Left renal cortex interstitium (tissue), 4 donors: ENCODE results near the gene PPARG. TPM values are rescaled to one million over a fixed set of nuclear protein-coding genes. Genes with fewer than 3 reads are reported as not detected.
"Not testable (repeated sequence)": the region's sequence is repeated elsewhere in the genome, so short reads cannot be mapped to it uniquely, and the experiment has no call there.

Experiments used
- DNase-seq, 4 donors: peaks; one replicate each; pipeline ENCODE4 v3.0.0-alpha.2; 2013; ENCODE audit warnings: low read depth in 4 of 4, low spot score in 2 of 4, missing footprints in 1 of 4
- polyA plus RNA-seq, 4 donors: library from polyadenylated mRNA; unstranded; fragments of 120-200 nt; gene quantifications; one replicate each; pipeline ENCODE4 v1.2.1, GENCODE V29; 2013; ENCODE audit not compliant: insufficient read length in 4 of 4

The PPARG gene
- polyA plus RNA-seq, 4 donors = 22.6 to 29.5 (median 27.5) TPM

DNA sequence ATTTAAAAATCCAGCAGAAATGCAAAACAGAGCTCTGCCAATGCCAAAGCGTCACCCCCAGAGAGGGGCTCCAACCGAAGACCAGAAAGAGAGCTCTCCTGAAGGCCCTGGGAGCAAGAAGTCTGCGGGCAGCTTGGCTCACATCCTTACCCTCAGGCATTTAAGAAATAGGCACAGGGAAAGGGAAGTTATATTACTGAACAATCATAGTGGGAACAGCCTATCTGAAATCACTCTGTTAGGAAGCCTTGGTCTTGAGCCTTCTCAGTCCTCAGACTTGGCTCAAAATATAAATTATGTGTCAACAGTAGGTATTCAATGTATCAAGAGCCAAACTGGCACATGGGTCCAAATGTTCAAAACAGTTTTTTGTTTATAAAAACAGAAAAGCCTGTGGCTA lies 10.3 kb upstream of the PPARG start:
- no peak for DNase-seq

- no peak for DNase-seq
Observed at GRCh38 chr3:12279591-12280326, 9.1 kb upstream of the PPARG start.

- no peak for DNase-seq
Observed at GRCh38 chr3:12280357-12280806, 8.5 kb upstream of the PPARG start.

DNA sequence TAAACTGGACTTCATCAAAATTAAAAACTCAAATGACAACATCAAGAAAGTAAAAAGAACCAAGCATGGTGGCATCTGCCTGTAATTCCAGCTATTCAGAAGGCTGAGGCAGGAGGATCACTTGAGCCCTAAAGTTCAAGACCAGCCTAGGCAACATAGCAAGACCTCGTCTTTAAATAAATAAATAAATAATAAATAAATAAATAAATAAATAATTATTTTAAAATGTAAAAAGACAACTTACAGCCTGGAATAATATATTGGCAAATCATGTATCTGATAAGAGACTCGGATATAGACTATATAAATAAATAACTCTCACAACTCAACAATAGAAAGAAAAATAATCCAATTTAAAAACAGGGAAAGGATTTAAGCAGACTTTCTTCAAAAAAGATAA lies 4.3 kb upstream of the PPARG start:
- DNase-seq = no peak

DNA sequence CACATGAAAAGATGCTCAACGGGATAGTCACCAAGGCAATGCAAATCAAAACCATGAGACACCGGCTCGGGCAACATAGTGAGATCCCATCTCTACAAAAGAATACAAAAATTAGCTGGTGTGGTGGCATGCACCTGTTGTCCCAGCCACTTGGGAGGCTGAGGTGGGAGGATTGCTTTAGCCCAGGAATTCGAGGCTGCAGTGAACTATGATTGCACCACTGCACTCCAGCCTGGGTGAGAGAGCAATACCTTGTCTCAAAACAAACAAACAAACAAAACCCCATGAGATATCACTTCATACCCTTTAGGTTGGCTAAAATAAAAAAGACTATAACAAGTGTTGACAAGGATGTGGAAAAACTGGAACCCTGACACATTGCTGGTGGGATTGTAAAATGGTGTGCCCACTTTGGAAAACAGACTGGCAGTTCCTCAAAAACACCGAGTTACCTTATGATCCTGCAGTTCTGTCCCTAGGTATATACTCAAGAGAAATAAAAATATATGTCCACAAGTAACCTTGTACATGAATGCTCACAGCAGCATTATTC lies 3.8 kb upstream of the PPARG start:
- DNase-seq = no peak

GRCh38 chr3:12285779-12286178 lies 3.1 kb upstream of the PPARG start:
- not testable (repeated sequence) for DNase-seq

- no peak for DNase-seq
Observed at GRCh38 chr3:12286504-12286903, 2.4 kb upstream of the PPARG start.

DNA sequence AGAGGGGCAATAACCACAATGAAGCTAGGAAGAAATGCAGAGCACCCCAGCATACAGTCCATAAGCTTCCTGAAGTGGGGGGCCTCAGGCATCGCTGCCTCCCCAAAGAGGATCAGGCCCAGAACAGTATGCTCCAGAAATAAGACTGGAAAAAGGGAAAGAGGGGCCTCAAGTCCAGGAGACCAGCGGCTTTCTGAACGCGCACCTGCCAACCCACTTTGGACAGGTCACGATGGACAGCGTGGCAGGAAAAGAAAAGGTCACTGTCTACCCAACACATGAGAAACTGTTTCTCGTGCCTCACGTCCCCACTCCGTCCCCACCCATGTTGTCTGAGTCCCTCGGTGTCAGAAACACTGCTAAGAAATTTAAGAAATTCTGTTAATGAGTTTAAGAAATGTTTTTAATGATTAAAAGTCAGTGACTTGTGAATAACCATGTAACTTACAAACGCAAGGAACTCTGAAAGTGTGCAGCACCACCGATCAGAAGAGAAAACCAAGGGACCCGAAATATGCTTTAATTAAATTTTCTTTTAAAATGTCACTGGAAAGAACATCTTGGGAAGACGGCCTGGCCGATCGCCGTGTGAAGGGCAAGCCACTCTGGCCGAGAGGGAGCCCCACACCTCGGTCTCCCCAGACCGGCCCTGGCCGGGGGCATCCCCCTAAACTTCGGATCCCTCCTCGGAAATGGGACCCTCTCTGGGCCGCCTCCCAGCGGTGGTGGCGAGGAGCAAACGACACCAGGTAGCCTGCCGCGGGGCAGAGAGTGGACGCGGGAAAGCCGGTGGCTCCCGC lies 1.7 kb upstream of the PPARG start:
- no peak for DNase-seq

DNA sequence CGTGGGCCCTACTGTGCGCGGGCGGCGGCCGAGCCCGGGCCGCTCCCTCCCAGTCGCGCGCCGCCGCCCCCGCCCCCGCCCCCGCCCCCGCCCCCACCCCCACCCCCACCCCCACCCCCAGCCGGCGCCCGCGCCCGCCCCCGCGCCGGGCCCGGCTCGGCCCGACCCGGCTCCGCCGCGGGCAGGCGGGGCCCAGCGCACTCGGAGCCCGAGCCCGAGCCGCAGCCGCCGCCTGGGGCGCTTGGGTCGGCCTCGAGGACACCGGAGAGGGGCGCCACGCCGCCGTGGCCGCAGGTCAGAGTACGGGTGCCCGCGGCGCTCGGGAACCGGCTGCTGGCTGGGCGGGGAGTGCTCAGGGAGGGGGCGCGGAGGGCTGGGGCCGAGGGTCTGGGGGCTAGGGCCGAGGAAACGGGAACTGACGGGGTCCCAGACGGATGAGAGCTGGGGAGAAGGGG lies 1.1 kb upstream of the PPARG start:
- no peak for DNase-seq

- DNase-seq = no peak
Observed at GRCh38 chr3:12289524-12289923, 654 bp downstream of the PPARG start.

DNA sequence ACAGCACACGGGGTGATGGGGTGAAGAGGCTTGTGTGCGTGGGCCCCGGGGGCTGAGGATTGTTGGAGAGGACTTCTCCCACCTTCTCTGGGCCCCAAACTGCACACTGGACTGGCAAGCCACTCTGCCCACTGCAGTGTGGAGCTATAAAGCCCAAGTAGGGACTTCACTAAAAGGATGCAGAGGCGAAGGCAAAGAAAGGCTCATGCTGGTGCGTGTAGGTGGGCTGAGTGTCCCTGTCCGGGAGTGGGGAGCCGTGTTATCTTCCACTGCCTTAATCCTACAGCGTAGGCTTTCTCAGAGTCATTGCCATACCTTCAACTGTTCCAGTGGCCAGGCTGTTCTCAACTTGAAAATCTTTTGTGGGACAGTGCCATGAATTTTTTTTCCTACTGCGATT lies 3.9 kb downstream of the PPARG start:
- DNase-seq = no peak

DNA sequence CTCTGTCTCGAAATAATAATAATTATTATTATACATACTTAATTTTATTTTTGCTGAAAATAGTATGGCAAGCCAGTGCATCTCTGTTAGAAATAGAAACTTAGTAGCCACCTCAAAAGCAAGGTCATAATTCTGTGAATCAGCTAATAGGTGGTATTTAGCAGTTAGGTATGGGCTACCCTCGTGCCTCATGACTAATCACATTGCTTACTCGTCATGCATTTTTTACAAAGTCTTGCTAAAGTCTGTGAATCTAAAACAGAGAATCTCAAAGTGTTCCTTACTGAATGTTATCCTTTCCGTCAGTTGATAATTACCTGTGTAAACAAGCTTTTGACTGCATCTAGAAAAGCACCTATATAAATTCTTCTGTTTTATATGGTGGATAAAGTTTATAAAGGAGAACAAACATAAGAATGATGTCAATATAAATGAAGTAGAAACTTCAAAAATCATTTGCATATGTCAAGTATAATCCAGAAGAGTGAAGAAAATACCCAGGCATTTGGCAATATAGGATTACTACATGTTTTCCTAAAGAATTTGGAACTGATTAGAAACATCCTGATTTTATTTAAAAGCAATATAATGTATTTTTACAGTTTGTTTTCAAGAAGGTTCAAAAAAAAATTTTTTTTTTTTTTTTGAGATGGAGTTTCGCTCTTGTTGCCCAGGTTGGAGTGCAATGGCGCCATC lies 6.2 kb downstream of the PPARG start:
- DNase-seq = no peak

DNA sequence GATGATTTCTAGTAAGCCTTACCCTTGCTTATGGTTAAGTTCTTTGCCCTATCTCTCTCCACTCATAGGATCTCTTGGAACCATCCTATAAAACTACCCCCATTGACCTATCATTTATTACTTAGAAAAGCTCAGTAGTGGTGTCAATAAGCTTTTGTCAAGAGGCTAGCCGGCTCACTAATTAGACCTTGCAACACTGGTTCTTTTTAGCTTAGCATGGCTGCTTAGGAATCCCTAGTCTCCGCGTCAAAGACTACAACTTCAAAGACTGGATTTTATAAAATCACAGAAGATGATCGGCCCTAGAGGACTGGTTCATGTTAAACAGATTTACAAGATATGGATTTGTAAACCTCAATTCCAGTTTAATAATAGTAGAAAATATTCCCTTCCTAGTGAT lies 7.6 kb downstream of the PPARG start:
- no peak for DNase-seq

GRCh38 chr3:12299026-12299425 lies 10.2 kb downstream of the PPARG start:
- no peak for DNase-seq

DNA sequence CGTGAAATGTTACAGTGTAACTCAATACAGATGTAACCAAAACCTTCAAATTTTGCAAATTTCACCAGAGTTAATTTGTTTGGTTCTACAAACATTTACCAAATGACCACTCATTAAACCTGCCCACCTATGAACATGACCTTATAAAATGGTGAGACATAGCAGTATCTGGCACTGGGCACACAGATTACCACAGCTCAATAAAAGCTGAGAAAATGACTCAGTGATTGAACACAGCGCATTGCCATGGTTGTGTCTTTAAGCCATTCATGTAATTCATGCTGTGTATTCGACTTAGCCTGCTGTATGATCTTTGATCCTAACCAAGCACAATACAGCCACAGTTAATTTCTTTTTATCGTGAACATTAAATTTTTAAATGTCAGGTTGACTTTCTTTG lies 11.3 kb downstream of the PPARG start:
- no peak for DNase-seq

GRCh38 chr3:12301031-12301430 lies 12.2 kb downstream of the PPARG start:
- no peak for DNase-seq

GRCh38 chr3:12301513-12301912 lies 12.6 kb downstream of the PPARG start:
- DNase-seq = no peak

DNA sequence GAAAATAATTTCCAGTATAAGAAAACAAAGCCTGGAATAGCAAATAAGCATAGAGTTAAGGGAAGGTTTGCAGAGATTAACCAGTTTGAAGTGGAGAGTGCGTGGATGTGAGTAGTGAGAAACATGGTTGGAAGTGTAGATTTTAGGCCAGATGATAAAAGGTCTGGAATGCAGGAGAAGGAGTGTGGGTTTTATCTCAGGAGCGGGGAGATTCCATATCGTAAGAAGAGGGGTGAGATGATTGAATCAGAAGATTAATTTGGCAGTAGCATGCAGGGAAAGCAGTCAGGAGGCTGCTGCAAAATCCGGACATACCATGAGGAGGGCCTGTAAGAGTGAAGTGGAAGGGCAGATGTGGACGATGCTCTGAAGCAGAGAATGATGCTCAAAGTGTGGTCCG lies 13.7 kb downstream of the PPARG start:
- no peak for DNase-seq

DNA sequence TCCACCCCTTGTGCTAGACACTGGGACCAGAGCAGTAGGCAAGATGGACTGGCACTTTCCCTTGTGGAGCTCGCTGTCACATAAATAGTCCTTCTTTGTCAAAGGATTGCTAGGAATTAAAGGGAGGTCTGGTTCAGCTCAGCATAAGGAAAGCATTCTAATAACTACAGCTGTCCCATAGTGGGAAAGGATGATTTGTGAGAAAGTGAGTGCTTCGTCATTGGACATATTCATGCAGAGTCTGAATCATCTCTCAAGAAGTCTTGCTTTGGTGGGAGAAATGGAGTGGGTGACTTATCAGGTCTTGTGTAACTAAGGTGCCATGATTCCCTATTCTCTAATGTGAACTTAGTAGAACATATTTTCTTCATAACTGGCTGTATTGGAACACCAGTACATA lies 14.7 kb downstream of the PPARG start:
- no peak for DNase-seq

- no peak for DNase-seq
Observed at GRCh38 chr3:12303993-12304392, 15.1 kb downstream of the PPARG start.

DNA sequence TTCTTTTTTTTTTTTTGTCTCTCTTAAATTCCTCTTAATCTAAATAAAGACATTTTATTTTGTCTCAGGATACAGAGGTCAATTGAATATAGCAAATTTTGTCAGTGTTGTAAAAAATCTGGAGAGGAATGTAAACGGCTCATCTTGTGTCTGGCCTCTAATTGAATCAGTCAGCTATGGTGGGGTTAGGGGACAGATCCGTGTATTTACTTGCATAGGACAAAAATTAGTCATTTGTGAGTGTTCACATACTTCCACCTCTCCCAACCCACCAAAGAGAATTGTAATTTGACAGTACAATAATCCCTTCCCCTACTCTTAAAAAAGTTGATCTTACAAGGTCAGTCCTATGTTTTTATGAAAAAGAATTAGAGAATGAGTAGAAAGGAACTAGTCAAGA lies 18.3 kb downstream of the PPARG start:
- no peak for DNase-seq
